ENCODE measurements around the gene CR2.
"Not testable (repeated sequence)": the region's sequence is repeated elsewhere in the genome, so short reads cannot be mapped to it uniquely, and the experiment has no call there.

The CR2 gene

DNA sequence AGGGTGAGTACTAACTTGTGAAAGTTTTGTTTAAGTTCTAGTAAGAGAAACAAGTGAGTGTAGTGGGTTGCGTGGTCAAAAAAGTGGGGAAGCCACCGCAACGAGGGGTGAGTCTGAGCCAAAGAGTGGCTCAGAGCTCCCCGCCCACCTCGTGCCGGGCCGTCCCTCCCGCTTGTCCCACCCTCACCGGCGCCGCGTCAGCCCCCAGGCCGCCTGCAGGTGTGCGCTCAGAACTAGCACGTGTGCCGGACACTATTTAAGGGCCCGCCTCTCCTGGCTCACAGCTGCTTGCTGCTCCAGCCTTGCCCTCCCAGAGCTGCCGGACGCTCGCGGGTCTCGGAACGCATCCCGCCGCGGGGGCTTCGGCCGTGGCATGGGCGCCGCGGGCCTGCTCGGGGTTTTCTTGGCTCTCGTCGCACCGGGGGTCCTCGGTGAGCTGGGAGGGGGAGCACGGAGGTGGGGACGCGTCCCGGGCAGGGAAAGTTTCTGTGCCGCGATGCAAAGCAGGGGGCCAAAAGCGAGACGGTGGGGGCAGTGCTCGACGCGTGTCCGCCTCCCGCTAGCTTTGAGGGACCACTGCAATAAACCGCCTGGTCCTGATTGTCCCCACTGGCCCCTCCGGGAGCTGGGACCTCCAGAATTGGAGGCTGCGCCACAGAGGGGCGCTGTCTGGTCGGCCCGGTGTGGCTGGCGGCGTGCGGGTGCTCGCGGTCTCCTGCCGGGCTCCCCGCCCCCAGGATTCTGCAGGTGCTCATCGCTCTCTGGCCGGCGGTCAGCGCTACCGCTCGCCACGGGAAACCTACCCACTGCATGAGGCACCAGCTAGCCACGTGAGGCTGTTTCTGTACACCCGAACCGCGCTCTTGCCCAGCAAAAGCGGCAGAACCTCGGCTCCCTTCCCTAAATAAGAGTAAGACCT, at the start of gene CR2:
Gene CR2, plus strand, starts transcription at position 283 of the 919 bp plus-strand sequence. Its CDS starts 91 bp downstream, at position 374.
- peak; percentile 1 for DNase-seq

DNA sequence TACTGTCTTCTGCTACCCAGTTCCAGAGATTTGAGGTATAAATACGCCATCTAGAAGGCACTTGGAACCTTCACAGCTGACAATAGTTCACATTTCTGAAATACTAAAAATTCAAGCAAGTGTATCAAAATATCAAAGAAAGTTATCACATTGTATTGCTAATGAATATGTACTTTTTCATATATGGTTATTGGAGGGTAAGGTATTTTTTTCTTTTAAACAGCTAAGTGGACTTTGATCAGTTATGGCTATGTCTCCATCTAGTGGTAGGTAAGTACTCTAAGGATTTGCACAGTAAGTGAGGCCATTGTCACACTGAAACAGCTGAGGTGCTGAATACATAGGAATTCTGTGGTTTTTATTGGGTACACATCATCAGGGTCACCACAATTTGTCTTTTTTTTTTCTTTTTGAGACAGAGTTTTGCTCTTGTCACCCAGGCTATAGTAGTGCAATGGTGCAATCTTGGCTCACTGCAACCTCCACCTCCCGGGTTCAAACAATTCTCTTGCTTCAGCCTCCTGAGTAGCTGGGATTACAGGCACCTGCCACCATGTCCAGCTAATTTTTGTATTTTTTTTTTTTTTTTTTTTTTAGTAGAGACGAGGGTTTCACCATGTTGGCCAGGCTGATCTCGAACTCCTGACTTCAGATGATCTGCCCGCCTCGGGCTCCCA, 49.1 kb upstream of the CR2 start:
- DNase-seq = peak; percentile 71

DNA sequence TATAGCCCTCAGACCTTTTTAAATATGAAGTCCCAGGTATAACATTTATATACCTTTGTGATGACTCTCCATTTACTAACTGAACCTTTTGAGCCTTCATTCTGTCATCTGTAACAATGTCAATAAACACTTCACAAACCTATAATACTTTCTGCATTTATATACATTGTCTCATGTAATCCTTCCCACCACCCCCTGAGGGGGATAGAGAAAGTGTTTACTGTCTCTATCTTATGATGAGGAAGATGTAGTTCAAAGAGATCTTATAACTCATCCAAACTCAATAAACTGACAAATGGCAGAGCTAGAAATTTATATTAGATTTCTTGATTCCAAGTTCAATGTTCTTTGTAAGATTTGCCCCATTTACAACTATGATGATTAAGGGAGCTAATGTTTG, 48.3 kb upstream of the CR2 start:
- DNase-seq = no peak

DNA sequence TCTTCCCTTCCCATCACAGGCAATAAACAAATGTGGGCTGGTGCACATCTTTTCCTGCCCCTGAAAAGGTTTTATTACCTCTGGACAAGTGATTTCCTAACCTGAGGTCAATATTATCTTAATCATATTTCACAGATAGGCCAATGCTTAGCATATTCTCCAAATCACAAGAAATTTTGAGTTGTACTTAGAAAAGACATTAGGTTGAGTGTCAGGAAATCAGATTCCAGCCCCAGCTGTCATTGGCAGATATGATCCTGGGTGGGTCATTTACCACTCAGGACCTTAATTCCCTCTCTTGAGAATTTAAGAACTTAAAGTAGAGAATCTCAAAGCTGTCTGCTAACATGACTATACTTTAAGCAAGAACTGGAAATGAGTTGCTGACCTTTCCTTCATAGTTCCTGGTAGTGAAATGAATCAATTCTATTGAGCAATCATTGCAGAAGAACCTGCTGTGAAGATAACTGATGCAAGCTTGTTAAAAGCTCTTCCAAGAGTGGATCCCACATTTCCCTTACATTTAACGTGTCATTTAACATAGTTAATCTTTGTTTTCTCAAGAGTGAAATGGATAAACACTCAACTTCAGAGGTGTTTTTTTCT, 46.4 kb upstream of the CR2 start:
- DNase-seq = no peak

DNA sequence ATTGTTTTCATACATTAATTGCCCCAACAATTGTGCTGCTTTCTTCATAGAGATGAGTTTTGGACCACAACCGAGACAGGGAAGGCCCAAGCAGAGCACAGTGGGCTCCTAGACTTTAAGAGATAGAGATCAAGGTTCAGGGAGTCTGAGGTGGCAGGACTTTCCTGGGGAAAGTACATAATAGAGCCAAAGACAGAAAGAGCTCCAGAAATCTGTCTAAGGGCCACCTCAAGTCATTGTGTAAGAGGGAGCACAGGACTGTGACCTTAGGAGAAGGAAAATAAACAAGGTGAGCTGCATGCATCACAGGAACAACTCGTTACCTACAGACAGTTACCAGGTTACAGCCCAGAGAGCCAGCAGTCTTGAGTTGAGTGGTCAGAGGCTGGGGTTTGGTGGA, 41.3 kb upstream of the CR2 start:
- no peak for DNase-seq

DNA sequence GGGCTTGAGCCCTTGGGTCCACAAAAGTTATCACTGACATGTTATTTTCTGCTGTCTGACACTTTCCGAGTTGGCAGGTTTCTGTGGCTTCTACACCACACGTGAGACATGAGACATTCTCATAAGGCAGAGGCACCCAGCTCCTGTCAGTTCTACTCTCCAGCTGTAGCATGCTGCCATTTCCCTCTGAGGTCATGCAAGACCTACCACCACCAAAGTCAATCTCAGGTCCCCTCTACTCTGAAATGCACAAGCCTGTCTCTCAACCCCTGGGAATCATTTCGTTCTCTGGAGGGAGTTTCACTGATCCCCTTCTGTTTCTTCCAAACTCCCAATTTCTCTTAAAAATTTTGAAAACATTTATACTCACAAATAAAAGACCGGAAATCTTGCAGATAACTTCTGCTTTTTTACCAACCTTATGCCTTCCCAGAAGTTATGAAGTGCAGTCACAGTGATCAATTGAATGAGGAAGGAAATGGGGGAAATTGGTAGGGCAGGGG, 39.5 kb upstream of the CR2 start:
- DNase-seq = no peak

DNA sequence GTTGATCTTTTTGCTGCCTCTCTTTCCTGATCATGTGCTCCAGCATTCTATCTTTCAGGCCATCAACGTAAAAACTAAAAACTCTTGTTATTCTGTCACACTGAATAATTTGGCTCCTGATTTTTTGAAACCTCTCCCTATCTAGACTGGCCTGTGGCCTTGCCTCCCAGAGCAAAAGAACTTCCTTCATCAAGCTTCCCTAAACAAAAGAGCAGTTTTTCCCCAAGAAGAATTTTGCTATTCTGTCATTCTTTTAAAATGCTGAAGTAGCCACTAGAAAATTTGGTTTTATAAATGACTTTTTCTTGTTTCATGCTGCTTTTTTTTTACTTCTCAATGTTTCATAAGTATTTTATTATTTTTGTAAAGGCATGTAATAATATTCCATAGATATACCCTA, 37.1 kb upstream of the CR2 start:
- no peak for DNase-seq

DNA sequence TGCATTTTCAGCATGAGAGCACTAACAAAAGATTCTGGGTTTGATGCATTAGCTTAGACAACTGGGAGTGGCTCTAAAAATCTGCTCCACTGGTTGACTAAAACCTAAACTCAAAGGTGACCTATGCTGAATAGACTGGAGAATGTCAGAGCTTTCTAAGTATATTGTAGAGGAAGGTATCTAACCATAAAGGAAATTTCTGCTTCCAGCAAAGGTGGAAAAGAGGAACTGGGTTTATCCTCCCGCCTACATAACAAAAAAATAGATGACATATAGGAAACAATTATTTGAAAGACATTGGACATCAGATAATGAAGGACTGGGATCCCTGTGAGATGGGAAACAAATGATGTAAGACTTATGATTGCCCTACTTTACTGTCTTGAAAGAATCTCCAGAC, 35.8 kb upstream of the CR2 start:
- no peak for DNase-seq

DNA sequence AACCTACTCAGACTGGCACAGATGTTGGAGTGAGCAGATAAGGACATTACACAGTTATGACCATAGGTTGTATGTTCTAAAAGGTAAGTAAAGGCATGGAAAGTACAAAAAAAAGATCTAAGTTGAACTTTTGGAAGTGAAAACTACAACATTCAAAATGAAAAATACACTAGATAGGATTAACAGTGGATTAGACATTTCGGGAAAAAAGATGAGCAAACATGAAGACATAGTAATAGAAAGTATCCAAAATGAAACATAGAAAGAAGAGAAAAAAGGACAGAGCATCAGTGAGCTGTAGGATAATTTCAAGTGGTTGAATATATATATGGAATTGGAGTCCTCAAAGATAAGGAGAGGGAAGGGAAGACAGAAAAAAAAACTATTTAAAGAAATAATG, 34.0 kb upstream of the CR2 start:
- DNase-seq = no peak

DNA sequence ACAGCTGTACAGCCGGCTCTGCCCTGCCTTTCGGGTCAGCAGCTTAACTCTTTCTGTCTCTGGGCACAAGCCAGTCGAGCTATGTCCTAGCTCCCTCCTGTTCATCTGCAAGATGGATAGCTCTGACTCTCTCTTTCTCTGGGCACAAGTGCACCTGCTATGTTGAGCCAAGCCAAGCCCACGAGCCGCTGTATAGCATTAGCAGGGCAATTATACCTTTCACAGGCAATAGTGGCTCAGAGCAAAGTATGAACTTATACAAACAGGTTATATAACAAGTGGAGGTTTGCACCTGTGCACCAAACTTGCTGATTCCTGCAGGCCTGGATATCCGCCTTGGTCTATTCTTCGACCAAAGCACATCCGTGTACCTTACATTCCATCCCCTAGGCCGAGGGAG, 33.0 kb upstream of the CR2 start:
- DNase-seq = no peak

DNA sequence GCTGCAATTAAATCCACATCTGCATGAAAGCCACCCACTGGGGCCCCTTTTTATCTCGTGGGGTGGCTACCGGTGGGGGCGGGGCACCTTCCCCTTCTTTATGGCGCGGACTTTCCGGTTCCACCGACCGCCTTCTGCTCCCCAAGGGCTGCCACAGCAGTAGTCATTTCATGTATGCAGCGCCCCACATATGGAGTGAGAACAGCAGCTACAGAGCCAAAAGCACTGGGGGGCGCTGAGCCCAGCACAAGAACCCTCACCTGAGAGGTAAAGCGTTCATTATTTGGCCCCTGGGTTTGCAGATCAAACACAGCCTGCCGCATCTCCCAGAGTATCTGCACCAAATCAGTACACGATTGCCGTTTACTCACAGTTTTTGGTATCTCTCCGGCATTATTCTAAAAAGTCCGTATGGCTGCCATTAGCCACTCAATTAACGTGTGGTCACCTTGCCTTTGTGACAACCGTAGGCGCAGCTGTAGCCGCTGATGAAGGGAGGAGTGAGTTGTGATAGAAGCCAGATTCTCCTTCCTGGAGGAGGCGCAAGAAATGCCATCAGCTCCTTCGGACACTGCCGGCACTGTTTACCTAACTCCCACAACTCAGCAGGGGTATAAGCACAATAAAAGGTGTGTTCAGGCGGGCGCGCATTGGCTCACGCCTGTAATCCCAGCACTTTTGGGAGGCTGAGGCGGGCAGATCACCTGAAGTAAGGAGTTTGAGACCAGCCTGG, 30.4 kb upstream of the CR2 start:
- no peak for DNase-seq

DNA sequence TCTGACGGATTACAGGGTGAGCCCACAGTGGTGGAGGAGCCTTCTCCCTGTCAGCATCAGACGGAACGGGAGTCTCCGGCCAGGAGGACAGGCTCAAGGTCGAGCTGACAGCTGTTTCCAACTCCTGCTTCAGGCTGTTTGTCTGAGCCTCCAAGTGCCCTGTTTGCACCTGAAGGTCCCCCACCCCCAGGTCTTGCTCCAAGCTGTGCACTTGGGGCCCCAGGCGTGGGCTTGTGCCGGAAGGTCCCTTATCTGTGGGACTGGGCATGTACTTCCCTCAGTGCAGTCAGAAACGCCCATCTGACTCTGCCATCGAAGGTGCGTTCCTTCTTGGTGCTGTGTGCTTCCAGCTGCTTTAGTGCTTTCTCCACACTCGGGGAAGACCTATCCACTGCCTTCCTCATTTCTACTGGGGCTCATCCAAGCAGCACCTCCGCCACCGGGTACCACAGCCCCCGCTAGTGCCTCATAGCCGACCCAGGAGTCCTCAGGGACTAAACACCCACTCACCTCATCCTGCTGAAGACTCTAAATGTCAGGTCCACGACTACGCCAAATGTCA, 29.5 kb upstream of the CR2 start:
- DNase-seq = no peak

DNA sequence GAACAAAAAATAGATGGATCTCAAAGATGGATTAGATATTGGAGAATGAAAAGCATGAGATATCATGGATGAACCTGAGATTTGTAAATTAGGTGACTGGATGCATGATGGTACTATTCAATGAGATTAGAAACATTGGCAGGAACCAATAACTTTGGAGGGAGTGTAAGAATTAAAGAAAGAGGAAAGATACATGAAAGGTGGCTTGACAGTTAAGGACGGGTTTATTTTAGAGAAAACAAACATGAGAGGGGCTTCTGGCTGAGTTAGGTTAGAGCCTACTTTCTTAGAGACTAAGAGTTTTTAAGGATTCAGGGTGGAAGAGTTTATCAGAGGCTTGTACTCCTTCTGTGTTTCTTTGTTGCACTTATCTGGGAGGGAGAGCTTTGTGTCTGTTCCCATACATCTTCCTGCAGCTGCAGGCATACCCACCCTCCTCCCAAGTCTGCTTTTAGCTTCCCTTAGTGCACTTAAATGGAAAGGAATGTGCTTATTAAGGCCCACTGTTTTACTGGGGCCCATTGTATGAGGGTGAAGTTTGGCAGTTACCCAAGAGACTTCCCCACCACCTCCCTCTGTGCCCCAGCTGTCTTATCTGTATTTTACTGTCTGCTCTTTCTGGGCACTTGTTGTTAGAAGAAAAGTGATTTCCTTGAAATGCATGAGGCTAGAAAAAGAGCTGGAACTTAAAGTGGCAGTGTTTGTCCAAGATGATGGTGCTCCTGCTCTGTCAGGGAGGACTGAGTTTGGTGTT, 26.1 kb upstream of the CR2 start:
- DNase-seq = no peak

DNA sequence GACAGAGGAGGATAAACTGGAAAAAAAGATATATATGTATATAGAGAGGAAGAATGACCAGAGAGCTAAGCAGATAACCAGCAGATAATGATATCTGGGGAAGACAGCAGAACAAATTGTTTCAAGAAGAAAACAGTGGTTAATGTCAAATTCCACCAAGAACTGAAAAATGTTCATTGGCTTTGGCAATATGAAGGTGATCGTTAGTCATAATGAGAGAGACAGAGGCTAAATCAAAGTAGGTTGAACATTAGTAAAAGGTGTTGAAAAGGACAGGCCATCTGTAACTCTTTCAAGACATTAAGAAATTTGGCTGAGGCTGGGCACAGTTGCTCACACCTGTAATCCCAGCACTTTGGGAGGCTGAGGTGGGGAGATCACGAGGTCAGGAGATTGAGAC, 25.3 kb upstream of the CR2 start:
- DNase-seq = no peak

DNA sequence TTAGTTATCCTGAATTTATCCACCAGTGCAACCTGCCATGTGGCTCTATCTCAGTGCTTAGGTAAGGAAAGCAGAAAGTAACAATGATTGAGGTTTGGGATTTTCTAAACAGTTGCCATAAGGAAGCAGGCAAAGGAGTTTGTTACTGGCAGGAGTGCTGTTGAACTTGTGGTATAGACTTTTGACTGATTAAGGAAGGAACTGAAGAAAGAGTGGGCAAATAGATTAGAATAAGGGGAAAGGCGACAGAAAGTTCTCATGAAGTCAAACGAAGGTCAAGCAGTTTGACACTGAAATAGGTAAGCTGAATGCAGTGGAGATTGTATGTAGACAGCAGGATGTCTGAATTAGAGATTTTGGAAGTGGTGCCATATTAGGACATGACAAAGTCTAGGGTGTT, 24.2 kb upstream of the CR2 start:
- no peak for DNase-seq

DNA sequence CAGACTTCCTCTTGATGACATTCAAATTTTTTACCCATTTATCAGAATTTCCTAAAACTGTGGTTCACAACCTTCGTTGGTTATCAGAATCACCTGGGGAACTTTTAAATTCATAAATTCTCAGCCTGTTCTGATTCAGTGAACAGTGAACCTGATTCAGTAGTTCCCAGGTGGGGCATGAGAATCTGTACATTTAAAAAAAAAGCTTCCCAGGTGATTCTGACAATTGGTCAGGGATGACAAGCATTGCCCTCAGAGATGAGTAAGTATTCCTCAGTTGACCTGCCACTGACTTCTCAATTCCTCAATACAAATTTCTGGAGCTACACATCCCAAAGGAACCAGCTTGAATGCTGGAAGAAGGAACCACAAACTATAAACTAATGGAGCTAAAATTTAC, 23.5 kb upstream of the CR2 start:
- DNase-seq = no peak

DNA sequence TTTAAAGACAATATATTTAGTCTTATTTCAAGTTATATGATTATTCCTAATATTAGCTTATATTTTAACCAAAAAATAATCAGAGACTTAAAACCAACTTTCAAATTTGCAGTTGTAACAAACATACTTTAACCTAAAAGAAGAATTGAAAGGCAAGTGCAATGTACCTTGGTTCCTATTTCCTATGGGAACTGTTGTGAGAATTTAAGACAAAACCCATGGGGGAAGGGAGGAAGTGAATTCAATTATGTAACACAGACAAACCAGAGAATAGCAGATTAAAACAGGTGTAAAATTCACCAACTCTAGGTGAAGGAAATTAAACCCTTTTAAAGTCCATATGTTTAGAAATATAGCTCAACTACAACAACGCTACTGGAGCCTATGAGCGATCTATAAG, 22.6 kb upstream of the CR2 start:
- no peak for DNase-seq

DNA sequence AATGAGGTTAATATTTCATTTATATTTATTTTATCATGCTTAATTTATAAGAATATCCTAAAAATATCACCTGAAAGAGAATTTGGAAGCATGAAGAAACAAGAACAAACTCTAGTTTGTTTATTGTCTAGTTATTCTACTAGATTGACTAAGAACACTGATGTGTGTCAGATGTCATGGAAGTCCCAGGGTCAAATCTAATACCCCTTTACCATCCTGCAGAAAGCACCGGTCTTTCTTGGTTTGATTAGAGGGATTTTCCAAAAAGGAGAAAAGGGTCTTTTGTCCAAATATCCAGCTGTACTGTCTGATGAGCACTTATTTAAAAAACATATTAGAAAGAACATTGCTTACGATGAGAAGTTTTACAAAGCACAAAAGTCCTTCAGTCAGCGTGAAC, 20.7 kb upstream of the CR2 start:
- DNase-seq = no peak

DNA sequence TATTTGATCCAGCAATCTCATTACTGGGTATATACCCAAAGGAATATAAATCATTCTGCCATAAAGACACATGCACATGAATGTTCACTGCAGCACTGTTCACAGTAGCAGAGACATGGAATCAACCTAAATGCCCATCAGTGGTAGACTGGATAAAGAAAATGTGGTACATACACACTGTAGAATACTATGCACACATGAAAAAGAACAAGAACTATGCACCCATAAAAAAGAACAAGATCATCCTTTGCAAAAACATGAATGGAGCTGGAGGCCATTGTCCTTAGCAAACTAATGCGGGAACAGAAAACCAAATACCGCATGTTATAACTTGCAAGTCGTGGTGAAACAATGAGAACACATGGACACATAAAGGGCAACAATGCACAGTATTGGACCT, 17.4 kb upstream of the CR2 start:
- DNase-seq = not testable (repeated sequence)

DNA sequence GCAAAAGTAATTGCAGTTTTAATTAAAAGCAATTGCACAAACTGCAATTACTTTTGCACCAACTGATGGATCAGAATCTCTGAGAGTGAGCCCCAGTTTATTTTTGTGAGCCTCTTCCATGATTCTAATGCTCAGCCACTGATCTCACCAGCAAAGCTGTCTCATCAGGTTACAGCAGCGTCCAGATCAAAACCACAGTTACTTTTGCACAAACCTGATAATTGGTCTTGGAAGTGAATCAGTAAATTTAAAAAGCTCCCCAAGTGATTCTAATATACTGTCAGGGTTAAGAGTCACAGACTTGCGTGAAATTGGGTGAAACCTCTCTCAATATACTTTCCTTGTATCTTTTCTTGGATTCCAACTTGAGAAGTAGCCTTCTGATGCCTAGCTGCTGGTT, 13.5 kb upstream of the CR2 start:
- no peak for DNase-seq

DNA sequence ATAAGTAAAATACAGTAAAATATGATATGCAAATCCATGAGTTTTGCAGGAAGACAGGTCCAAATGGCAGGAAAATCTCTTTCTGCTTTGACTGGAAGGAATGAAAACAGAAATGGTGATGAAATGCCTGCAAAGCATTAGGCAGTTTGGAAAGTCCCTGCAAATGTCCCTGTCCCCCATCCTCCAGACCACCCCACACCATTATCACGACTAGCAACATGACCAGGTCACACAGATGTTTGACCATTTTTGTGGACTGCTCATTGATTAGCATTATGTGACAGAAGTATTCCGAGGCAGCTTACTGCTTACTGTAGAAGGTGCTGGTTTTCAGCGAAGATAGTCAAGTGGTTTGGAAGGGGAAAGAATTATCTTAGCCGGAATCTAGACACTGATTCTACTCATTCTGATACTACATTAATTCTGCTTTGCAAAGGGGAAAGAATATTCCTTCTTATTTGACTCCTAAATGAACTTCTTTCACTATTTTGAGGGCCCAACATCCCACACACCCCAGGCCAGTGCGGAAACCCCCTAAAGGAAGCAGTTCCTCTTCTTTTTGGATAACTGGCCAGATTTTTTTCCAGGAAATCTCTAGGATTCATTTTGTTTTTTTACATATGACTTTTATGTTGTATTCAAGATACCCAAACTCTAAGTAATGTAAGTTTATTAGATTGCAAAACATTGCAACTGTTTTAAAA, 9.5 kb upstream of the CR2 start:
- no peak for DNase-seq

DNA sequence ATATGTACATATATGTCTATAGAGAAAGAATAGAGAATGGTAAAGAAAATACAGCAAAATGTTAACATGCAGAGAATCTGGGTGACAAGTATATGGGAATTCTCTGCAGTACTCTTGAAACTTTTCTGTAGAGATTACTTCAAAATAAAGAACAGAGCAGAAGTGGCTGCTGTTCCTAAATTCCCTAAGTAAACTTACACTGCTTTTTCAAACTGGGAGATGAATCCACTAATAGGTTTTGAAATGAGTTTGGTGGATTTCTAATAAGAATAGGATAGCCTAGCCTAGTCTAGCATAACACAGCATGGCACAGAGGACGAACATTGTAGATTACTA, 450 bp upstream of the CR2 start:
- DNase-seq = no peak
